NK-92 (cell line): ENCODE data around the gene APOBEC3H.
A peak's percentile ranks its signal among the peaks of the same experiment; 100 is the strongest.

Source experiments
- DNase-seq: peaks from one replicate; lab custom pipeline; 2025; ENCODE audit not compliant: unreplicated experiment; lab: John Stamatoyannopoulos, UW

APOBEC3H gene

GRCh38 chr22:39134366-39135091, 37.5 kb downstream of the APOBEC3H start:
- DNase-seq, result no peak

GRCh38 chr22:39135092-39135896, 38.2 kb downstream of the APOBEC3H start:
- DNase-seq, result no peak

- DNase-seq, result no peak
Measured at GRCh38 chr22:39136317-39136716, 39.3 kb downstream of the APOBEC3H start.

- no peak for DNase-seq
Measured at GRCh38 chr22:39138357-39138997, 41.4 kb downstream of the APOBEC3H start.

GRCh38 chr22:39139933-39140332, 42.9 kb downstream of the APOBEC3H start:
- no peak for DNase-seq

DNA sequence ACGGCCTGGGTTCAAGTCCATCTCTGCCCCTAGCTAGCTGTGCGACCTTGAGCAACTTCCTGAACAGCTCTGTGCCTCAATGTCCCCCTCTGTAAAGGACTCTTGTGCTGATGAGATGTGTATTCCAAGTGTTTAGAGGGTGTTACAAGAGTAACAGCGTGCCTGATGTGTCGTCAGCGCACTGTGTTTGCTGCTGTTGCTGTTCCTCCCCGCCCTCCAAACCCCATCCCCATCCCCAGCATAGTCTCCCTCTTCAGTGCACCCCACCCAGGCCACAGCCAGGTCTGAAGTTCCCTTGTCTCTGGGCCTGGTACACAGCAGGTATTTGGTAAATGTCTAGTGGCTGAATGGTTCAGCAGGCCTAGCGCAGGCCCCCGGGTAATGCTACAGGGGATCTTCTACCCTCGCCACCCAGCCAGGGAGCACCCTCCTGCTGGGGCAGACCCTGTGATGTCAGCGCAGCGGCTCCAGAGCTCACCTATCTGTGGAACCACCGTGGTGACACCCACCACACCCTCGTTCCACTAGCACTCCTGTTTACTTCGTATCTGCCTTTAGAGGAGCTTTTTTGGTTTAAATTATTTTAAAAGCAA, 45.1 kb downstream of the APOBEC3H start:
- no peak for DNase-seq

- DNase-seq, result no peak
Measured at GRCh38 chr22:39144101-39144767, 47.2 kb downstream of the APOBEC3H start.

- no peak for DNase-seq
Measured at GRCh38 chr22:39146256-39147101, 49.4 kb downstream of the APOBEC3H start.

GRCh38 chr22:39147335-39148025, 50.4 kb downstream of the APOBEC3H start:
- no peak for DNase-seq

GRCh38 chr22:39148026-39148726, 51.1 kb downstream of the APOBEC3H start:
- DNase-seq, result no peak

DNA sequence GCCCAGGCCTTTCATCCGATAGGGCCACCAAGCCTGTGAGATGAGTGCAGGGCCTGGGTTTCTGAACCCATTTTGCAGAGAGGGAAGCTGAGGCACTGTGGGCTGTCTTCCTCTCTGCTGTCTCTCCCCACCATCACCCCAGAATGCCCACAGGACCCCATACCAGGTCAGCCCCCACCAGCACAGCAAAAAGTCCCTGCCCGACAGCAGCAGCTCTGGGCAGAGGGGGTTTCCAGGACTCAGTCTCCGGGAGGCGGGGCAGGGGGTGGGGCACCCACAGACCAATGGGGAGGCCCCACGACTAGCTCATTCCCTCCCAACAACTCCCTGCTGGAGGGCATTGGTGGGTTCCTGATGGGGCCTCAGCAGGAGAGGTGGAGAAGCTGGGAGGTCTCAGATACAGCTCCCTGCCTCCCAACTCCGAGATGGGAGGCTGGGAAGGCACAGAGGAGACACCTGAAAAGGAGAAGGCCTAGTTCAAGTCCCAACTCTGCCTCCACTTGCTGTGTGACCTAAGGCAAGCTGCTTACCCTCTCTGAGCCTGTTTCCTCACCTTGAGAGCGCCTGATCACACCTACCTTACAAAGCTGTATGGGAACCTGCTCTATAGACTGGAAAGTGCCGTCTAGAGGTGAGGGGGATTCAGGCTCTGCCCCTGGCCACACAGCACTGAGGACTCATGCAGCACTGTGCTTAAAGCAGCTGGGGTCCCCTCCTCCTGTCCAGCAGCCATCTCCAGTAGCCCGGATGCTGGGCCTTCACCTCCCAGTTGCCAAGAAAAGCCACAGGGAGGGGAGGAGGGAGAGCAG, 51.9 kb downstream of the APOBEC3H start:
- no peak for DNase-seq

GRCh38 chr22:39149915-39150847, 53.1 kb downstream of the APOBEC3H start:
- no peak for DNase-seq

- no peak for DNase-seq
Measured at GRCh38 chr22:39150848-39151215, 53.8 kb downstream of the APOBEC3H start.

GRCh38 chr22:39151329-39151975, 54.4 kb downstream of the APOBEC3H start:
- DNase-seq, result no peak

- DNase-seq, result no peak
Measured at GRCh38 chr22:39152024-39152510, 55.0 kb downstream of the APOBEC3H start.

- peak; percentile 26 for DNase-seq
Measured at GRCh38 chr22:39152511-39153219, 55.6 kb downstream of the APOBEC3H start, which contains the start of gene CBX7. TSS of gene CBX7 (minus strand) at chr22:39152680. CDS start at chr22:39152444, 236 bp downstream.
